ENCODE results near the gene CASS4. TPM values are rescaled to one million over a fixed set of nuclear protein-coding genes. Genes with fewer than 3 reads are reported as not detected.

Gene CASS4
- total and polyA plus RNA-seq, 2 donors (not counting 3 experiments of a cell fraction or from before 2014, with no cell fraction given) = not detected

GRCh38 chr20:56433221-56433879, 21.3 kb downstream of the CASS4 start:
- Histone ChIP-seq H3K36me3 (ENCODE audit: control insufficient read depth in 2 of 2, extremely low read depth in 1 of 2, insufficient read depth in 2 of 2, low read length in 2 of 2) (no peaks in the 10 kb centered on the region), H3K4me1 (ENCODE audit: control insufficient read depth, extremely low read depth, insufficient read depth, low read length) (peaks cover 2% of the 10 kb centered on the region), H3K9me3 (replicated peaks; ENCODE audit: control insufficient read depth, insufficient read depth, low read length) (no peaks in the 10 kb centered on the region), H3K9ac (replicated peaks; ENCODE audit: extremely low read depth, insufficient read depth, low read length) (no peak overlapping the region), H3K9me1 (replicated peaks; ENCODE audit: control insufficient read depth, extremely low read depth, insufficient read depth, low read length) (no peaks in the 10 kb centered on the region), H3K27ac (ENCODE audit: insufficient read depth, low read depth, low read length) (no peak overlapping the region), H3K79me2 (ENCODE audit: control insufficient read depth, insufficient read depth, low read length) (no peaks in the 10 kb centered on the region), H3K4me2 (ENCODE audit: insufficient read depth, low read length) (no peak overlapping the region), H4K20me1 (replicated peaks; ENCODE audit: control insufficient read depth, extremely low read depth, insufficient read depth, low read length) (no peaks in the 10 kb centered on the region), H2AFZ (ENCODE audit: low read depth, low read length) (no peak overlapping the region), H3K4me3 (replicated peaks in 1 of 3; ENCODE audit: insufficient read depth in 1 of 3, low read depth in 1 of 3, low read length in 3 of 3) (no peak overlapping the region), H3K27me3 (ENCODE audit: control insufficient read depth in 2 of 2, insufficient read depth in 2 of 2, low read length in 2 of 2) (peaks cover 41 to 43% of the 10 kb centered on the region in 2 experiments)
- intact Hi-C loops (cut with micrococcal nuclease) (no loop called here), dilution Hi-C loops (cut with MboI; ENCODE audit: extremely low pct_ligation_motif_present, low sequenced_read_pairs) (no loop called here)
- POLR2A ChIA-PET = no interaction called here
- no peak for DNase-seq (ENCODE audit: low read depth, low spot score)
- CTCF ChIA-PET = no interaction called here
- TF ChIP-seq EZH2 (IDR thresholded peaks at IDR 0.05; ENCODE audit: borderline replicate concordance, low read depth, low read length, severe bottlenecking) (no peak), MYC (IDR thresholded peaks at IDR 0.05; ENCODE audit: low read depth, low read length) (no peak), POLR2A (IDR thresholded peaks at IDR 0.05; ENCODE audit: low read depth, low read length) (no peak), FOS (IDR thresholded peaks at IDR 0.05; ENCODE audit: borderline replicate concordance, insufficient read depth, low read length) (no peak), POLR2AphosphoS5 (IDR thresholded peaks at IDR 0.05; ENCODE audit: insufficient read depth, low read depth, low read length) (no peak), JUN (IDR thresholded peaks at IDR 0.05; ENCODE audit: borderline replicate concordance, insufficient read depth, insufficient read length, low read depth) (no peak), GATA2 (IDR thresholded peaks at IDR 0.05; ENCODE audit: insufficient read depth, insufficient read length, low read depth, low read length) (no peak)
- TF ChIP-seq, protein P1, sequence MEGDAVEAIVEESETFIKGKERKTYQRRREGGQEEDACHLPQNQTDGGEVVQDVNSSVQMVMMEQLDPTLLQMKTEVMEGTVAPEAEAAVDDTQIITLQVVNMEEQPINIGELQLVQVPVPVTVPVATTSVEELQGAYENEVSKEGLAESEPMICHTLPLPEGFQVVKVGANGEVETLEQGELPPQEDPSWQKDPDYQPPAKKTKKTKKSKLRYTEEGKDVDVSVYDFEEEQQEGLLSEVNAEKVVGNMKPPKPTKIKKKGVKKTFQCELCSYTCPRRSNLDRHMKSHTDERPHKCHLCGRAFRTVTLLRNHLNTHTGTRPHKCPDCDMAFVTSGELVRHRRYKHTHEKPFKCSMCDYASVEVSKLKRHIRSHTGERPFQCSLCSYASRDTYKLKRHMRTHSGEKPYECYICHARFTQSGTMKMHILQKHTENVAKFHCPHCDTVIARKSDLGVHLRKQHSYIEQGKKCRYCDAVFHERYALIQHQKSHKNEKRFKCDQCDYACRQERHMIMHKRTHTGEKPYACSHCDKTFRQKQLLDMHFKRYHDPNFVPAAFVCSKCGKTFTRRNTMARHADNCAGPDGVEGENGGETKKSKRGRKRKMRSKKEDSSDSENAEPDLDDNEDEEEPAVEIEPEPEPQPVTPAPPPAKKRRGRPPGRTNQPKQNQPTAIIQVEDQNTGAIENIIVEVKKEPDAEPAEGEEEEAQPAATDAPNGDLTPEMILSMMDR (IDR thresholded peaks at IDR 0.05; ENCODE audit: extremely low read depth in 1 of 2, insufficient read depth in 1 of 2, low read depth in 1 of 2, low read length in 2 of 2) = no peak
- TF ChIP-seq, protein P2, sequence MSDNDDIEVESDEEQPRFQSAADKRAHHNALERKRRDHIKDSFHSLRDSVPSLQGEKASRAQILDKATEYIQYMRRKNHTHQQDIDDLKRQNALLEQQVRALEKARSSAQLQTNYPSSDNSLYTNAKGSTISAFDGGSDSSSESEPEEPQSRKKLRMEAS (IDR thresholded peaks at IDR 0.05; ENCODE audit: insufficient read depth, insufficient read length) = no peak
- no peak for FAIRE-seq
- BruUV-seq (replicated peaks) = no TSS peak
